Neural cell (in vitro differentiated cells): ENCODE results near the gene PLCH1.

Experiments
- POLR2AphosphoS5 ChIP-seq: IDR thresholded peaks from 2 replicates; pipeline ENCODE4 v1.6.1; 2012
- RAD21 ChIP-seq: fragments of 450-650 bp; conservative IDR thresholded peaks from 2 replicates; pipeline ENCODE4 v1.6.1; 2014; ENCODE audit warnings: antibody characterized with exemption, mild to moderate bottlenecking, moderate library complexity
- TAF1 ChIP-seq: IDR thresholded peaks from 2 replicates; pipeline ENCODE4 v1.6.1; 2012; ENCODE audit warnings: low read depth

DNA sequence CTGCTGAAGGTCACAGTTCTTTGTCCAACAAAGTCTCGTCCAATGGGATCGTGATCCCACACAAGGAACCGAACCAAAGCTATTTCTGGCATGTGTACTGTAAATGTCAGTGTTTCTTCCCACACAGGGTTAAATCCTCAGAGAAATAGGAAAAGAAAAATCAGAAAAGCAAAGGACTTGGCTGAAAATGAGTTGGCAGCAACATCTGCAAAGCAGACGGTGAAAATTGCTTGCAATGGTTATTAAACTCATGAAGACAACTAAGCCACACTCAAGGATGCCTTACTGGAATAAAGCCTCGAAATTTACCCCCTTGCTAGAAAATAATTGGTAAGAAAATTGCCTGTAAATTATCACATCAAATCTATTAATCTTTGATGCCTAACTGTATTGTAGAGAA lies 256.2 kb downstream of the PLCH1 start:
- TF ChIP-seq POLR2AphosphoS5 (no peak), TAF1 (no peak), RAD21 (no peak)
